GM19463 (cell line): ENCODE data around the gene AFTPH.
"Not testable (repeated sequence)": the region's sequence is repeated elsewhere in the genome, so short reads cannot be mapped to it uniquely, and the experiment has no call there.

ENCODE experiments used
- ATAC-seq: cut with Tn5 transposase; IDR thresholded peaks from one replicate; pipeline ENCODE4 v1.9.1; 2021; ENCODE audit warnings: mild to moderate bottlenecking, moderate library complexity; ENCODE audit not compliant: unreplicated experiment

The AFTPH gene

DNA sequence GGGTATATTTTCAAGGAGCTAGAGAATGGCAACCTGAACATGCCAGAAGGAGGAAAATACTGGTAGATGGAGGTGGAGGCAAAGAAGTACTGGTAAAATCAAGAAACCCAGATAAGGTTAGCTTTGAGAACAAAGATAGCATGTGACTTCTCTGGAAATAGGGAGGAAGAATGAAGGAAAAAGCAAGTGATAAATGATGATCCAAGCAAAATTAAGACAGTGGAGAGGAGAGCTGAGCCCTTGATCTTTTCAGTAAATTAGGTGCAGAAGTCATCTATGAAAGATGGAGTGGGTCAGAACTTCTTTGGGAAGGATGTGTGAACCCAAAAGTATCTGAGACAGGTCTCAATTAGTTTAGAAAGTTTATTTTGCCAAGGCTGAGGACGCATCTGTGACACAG, 25.7 kb upstream of the AFTPH start:
- no peak for ATAC-seq

DNA sequence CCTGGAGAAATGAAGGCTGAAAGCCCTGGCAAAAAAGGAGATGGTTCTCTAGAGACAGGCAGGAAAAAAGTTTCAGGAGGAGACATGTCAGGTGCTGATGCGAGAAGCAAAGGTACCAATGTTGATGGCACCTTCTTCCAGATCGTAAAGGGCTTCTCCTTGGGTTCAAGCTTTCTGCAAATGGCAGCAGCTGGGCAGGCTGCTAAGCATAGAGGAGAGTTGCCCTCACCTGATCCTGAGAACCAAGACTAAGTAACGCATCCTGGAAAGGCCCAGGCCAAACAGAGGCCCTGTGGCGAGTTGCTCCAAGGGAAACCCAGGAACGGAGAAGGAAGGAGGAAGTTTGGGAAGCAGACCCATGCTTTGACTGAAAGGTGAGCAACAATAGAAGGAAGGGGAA, 23.6 kb upstream of the AFTPH start:
- no peak for ATAC-seq

- no peak for ATAC-seq
These were observed 22.2 kb upstream of the AFTPH start for GRCh38 chr2:64501946-64502345.

- no peak for ATAC-seq
These were observed 21.3 kb upstream of the AFTPH start for GRCh38 chr2:64502860-64503259.

DNA sequence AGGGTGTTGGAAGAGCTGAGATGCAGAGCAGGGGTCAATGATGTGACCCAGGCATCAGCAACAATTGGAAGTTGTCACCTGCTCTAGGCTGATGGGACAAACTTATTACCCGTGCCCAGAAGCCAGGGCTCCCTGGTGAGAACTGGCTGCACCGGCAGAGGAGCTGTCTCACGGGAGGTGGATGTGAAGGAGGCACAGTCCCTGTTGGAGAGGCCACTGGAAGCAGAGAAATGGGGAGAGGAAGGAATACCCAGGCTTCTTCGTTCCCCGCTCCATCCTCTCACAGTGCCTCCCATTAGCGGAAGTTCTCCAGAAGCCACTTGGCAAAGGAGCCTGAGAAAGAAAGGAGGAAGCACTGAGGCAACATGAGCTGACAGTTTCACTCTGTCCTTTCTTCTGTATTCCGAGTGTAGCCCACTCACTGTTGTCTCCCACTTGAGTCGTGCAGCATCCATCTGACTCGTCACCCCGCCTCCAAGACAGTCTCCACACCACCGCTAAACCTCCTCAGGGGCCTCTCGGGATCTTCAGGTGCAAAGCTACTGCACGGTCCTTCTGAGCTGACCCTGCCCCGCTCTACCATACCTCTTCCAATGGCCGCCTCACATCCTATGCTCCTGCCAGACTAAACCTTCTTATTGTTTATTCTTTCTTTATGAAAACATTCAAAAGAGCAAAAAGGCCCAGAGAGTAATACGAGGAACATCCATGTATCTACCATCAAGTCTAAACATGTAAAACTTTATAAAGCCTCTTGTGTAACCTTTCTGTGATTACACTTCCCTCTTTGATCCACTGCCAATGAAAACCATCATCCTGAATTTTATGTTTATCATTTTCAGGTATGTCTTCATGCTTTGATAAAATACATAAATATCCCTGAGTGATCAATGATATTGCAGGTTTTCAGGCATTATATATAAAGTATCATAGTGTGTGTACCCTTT, 19.1 kb upstream of the AFTPH start:
- no peak for ATAC-seq

- ATAC-seq, result no peak
These were observed 17.4 kb upstream of the AFTPH start for GRCh38 chr2:64506686-64507085.

DNA sequence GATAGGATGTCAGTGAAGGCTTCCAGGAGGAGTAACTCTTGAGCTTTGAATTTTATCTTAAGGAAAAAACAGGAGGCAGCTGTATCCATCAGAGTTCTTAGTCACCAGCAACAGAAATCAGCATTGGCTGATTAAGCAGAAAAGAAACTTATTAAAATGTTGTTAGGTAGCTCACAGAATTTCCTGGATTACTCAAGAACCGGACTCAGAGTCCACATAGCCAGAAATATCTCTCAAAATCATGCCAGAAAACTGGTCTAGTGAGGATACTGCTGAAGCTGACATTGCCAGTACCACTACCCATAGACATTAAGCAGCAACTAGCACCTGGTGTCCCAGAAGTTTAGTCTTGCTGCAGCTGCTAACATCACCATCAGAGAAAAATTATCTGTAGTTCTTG, 10.1 kb upstream of the AFTPH start:
- no peak for ATAC-seq

- ATAC-seq, result no peak
These were observed 9.0 kb upstream of the AFTPH start for GRCh38 chr2:64515086-64515485.

GRCh38 chr2:64516651-64517510, 7.2 kb upstream of the AFTPH start:
- no peak for ATAC-seq

DNA sequence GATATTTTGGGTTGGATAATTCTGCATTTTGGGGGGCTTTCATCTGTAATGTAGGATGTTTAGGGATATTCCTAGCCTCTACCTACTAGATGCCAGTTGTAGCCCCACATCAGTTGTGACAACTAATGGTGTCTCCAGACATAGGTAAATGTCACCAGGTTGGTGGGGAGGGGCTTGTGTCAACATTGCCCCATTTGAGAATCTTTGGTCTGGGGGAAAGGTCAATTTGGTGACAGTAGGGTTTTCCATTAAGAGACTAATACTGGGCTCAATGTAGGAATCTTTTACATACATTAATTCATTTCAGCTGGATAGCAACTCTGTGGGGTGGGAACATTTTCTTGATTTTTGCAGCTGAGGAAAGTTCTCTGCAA, 6.6 kb upstream of the AFTPH start:
- ATAC-seq, result no peak

GRCh38 chr2:64522843-64523428, 1.2 kb upstream of the AFTPH start:
- ATAC-seq, result no peak

DNA sequence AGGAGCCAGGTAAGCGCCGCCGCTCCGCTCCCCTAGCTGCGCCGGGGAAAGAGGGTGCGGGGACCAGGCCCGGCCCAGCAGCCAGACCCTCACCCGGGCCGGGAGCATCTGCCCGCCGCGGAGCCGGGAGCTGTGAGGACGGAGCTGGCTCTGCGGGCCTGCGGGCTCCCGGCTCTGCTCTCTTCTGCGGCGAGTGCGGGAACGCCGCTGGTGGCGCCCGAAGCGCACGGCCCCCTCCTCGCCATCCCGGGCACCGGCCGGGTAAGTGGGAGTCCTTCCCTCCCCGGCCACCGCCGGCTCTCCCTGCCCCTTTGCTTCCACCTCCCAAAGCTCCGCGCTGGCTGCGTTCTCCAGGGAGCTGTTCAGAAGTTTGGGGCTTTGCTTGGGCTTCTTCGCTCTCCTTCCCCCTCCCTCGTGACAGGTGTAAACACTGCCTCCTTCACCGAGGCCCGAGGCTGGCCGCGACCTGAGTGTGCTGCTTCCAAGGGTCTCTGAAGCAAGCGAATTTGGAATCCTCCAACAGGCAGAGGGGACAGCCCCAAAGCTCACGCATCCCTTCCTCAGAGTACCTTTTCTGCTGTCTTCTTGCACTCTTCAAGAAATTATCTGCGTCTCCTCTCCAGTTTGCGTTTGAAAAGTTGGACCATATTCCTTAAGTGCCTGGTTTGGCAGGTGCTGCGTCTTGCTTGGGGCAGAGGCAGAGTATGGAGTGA, 632 bp downstream of the AFTPH start:
- ATAC-seq, result peak; percentile 3

GRCh38 chr2:64525317-64525613, 1.1 kb downstream of the AFTPH start:
- peak; percentile 17 for ATAC-seq

DNA sequence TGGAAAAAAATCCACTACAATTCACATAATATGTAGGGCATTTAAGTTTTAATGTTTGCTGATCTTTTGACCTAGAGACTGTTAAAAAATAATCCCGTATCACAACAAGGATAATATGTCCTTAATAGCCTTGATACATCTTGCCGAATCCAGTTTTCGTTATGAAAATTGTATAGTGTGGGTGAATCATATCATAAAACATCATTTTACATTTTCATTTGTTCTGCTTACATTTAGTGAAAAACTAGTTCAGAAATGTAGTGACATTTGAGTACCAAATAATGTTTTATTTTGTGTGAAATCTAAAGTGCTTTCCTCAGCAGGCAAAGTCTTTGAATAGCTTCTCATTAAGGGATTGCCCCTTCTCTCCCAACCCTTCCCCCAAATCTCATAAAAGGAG, 1.9 kb downstream of the AFTPH start:
- no peak for ATAC-seq

DNA sequence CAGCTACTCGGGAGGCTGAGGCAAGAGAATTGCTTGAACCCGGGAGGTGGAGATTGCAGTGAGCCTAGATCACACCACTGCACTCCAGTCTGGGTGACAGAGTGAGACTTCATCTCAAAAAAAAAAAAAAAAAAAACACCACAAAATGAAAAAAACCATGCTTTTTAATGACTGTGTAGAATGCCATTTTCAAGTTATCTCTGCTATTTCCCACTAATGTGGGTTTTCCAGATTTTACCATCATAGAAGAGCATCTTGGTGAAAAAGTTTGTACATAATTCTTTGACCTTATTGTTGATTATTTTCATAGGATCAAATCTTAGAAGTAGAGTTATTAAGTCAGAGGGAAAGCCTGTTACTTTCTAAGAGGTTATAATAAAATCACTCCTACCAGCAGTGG, 6.8 kb downstream of the AFTPH start:
- ATAC-seq, result not testable (repeated sequence)

- no peak for ATAC-seq
These were observed 7.9 kb downstream of the AFTPH start for GRCh38 chr2:64532030-64532429.

- ATAC-seq, result no peak
These were observed 9.8 kb downstream of the AFTPH start for GRCh38 chr2:64533882-64534281.

DNA sequence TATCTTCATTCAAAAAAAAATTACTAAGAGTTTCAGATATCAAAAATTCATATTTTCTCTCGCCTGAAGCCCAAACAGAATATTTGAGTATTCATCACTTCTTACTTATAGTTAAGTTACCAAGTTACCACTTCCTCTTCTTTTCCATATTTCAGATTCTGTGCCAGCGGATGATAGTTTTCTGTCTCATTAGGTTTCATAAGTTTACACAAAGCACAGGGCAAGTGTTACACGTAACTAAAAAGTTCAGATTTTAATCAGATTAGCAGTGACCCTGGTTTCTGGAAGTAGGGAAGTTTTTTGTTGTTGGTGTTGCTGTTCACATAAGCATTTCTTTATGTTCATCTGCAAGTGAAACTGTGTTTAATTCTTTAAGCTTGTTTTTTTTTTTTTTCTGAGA, 10.2 kb downstream of the AFTPH start:
- peak; percentile 57 for ATAC-seq

- no peak for ATAC-seq
These were observed 10.9 kb downstream of the AFTPH start for GRCh38 chr2:64535024-64535423.

DNA sequence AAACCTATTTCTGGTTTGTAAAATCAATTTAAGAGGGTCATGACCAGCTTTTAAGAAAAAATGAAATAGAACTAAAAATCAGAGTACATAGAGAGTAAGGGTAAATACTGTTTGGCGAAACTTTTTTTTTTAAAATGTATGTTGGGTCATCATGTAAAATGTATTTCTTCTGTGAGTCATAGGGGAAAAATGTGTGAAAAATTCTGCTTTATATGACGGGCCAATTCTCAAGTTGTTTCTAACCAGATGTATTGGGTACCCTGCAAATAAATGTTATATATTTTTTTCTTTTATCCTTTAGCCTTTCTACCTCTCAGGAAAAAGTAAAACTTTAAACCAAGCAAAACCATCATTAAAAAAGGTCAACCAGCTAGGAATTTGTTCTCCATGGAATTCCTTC, 13.9 kb downstream of the AFTPH start:
- no peak for ATAC-seq

DNA sequence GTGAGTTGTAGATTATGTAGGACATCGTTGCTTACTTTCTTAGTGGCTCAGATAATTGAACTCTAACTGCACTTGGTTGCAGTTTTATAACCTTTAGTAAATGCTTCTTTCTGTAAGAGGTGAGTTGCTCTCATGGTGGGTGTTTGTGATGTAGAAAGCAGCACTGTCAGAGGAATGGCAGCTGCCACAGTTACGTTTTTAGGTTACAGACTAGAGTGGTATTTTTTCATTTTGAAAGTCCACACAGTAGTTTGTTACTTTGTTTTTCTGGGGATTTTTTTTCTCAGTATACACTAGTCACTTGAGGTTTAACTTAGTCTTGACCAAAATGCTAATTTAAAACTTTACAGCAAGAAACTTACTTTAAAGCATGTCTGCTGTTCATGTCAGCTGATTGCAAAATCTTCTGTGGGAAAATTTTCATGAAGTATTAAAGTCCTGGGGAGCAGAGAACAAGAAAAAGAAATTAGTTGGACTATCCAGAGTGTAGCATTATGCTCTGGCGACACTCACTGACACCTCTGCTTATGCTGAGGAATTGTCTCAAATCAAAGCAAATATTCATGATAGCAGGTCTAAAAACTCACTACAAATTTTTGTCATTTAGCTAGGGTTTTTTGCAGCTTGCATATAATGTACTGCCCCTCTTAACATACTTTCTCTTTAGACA, 14.8 kb downstream of the AFTPH start:
- ATAC-seq, result peak; percentile 49
